ENCODE data around the gene ATP2B2.

ATP2B2 gene

DNA sequence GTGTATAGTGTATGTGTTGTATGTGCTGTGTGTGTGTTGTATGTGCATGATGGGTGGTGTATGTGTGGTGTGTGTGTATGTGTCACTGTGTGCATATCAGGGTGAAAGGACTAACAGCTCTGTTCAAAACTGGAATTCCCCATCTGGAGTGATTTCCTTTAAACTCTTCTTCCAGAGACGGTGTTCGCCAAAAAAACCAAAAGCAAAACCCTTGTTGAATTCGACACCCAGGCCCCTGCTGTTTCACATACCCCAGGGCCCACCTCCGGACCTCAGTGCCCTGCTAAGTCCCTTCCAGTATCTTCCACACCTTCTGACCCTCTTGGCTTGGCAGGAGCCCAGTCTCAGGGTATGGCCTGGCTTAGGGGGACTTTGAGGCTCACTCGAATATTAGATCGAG, 139.6 kb downstream of the ATP2B2 start:
- no peak for DNase-seq (ENCODE audit: low read depth, low spot score)

DNA sequence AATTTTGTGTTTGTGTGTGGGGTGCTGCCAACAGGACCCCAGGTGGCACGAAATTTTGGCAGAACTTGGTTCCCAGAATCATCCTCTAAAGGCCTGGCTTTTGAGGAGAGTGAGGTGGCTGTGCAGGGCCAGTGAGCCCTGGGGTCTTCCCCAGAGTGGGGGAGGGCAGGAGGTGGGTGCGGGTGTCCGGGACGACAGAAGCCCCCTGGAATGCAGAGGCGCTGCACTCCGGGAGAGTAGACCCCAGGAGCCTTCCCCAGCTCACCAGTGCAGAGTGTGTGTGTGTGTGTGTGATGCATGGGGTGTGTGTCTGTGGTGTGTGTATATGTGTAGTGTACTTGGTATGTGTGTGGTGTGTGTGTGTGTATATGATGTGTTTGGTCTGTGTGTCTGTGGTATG, 140.1 kb downstream of the ATP2B2 start:
- DNase-seq (ENCODE audit: low read depth, low spot score) = no peak

DNA sequence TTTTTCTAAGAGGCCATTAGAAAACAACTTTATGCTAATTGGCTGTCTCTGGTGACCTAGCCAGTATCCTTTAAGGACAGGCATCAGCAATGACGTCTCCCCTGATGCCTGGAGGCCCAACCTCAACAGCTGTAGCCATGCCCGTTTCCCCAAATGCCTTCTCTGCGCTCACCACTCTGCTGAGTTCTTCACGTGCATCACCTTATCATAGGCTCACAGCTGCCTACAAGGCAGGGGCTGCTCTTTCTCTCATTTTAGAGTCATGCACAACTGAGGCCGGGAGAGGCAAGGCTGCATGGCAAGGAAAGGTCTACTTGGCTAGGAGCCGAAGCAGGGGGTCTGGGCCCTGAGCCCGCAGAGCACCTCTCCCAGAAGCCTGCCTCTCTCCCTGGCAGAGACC, 140.6 kb downstream of the ATP2B2 start:
- DNase-seq (ENCODE audit: low read depth, low spot score) = no peak

DNA sequence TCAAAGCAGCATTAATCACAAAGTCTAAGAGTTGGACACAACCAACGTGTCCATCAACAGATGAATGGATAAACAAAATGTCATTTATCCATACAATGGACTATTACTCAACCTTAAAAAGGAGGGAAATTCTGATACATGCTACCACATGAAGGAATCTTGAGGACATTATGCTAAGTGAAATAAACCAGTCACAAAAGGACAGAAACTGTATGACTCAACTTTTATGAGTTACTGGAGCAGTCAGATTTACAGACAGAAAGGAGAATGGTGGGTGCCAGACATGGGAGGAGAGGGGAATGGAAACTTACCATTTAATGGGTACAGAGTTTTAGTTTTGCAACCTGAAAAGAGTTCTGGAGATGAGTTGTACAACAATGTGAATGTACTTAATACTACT, 141.5 kb downstream of the ATP2B2 start:
- DNase-seq (ENCODE audit: low read depth, low spot score) = no peak

DNA sequence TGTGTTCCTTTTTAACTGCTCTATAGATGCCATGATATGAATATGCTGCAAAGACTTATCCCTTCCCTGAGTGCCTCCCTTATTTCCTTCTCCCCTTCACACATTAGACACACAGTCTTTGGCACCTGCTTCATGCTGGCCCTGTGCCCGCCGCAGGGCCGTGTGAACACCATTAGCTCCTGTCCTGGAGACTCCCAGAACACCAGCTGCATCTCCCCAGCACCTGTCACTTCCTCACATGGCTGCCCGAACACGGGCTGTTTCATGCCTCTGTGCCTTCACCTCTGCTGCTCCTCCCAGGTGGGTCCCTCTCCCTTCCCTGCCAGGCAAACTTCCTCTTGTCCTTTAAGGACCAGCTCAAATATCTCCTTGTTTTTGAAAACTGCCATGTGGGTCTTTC, 144.0 kb downstream of the ATP2B2 start:
- no peak for DNase-seq (ENCODE audit: low read depth, low spot score)

DNA sequence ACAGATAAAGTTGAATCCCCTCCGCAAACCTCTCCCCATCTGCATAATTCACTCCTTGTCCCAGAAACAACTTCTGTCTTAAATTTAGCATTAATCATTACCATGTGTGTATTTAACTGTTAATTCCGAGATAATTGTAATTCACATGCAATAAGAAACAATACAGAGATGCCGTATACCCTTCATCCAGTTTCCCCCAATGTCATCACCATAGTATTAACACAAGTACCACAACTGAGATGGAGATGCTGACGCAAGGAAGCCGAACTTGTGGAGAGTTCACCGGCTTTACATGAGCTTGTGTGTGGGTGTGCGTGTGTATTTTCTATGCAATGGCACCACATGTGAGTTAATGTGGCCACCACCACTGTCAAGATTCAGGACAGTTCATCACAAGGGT, 144.9 kb downstream of the ATP2B2 start:
- no peak for DNase-seq (ENCODE audit: low read depth, low spot score)

DNA sequence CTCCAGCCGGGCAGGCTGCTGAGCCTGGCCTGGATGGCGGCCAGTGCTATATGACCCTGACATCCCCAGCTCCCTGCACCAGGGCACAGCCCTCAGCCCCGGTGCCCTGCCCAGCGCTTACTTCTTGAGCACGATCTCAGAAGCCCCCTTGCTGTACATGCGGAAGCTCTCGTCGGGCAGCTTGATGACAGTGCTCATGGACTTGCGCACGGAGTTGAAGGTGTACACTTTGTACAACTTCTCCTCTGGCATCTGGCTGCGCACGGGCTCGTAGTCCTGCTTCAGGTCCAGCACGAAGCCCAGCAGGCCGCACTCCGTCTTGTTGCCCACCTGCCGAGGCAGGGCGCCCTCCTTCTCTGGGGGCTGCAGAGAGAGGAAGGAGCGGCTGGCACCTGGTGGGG, 145.6 kb downstream of the ATP2B2 start:
- no peak for DNase-seq (ENCODE audit: low read depth, low spot score)

DNA sequence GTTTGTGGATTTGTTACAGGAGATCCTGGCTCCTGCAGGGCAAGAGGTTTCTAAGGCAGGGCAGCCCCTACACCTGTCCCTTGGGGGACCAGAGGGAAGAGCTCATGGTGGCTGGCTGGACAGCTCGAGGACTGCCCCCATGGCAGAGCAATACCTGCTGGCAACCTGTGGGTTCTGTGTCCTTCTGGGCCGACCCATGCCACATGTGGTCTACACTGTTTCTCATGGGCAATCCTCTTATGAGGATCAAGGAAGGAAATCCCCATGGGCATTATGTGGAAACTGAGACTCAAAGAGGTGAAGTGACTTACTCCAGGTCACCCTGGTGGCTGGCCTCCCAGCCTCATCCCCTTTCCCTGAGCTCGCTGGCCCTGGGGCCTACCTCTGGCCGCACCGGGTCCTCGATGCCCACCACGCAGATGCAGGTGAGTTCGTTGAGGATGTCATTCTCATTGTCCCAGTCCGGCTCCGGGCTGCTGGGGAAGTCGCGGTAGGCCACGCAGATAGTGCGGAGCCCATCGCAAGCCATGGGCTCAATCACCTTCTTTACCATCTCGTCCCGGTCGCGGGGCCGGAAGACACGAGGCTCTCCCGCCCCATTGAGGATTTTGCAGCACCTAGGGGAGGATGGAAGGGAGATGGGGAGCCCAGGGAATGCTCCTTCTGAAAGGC, 146.9 kb downstream of the ATP2B2 start:
- no peak for DNase-seq (ENCODE audit: low read depth, low spot score)

DNA sequence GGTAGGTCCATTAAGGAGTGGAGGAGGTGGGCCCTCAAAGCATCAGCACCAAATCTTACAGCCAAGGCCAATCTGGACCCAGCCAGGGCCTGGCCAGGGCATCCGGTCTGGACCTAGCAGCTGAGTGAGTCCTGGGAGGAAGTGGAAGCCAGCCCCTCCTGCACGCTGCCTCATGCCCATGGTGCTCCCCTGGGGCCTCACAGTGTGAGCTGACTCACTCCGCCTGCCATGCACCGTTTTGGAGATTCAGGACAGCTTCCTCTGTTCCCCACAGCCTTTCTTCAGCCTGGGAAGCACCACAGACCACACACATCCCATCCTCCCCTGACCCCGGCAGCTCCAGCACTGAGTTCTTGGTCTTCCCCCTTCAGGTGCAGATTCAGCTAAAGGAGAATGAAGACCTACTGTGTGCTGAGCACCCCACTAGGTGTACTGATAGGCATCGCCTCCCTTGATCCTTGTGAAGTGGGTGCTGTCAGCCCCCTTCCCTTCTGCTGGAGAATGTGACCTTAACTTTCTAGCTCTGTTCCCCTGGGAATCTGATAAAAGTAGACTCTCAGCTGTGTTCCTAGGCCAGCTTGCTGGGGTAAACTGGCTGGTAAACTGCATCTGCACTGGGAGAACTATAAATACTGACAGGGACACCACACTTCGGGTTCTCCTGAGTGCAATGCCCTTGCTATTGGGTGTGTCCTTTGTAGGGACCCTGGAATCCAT, 147.6 kb downstream of the ATP2B2 start:
- no peak for DNase-seq (ENCODE audit: low read depth, low spot score)

DNA sequence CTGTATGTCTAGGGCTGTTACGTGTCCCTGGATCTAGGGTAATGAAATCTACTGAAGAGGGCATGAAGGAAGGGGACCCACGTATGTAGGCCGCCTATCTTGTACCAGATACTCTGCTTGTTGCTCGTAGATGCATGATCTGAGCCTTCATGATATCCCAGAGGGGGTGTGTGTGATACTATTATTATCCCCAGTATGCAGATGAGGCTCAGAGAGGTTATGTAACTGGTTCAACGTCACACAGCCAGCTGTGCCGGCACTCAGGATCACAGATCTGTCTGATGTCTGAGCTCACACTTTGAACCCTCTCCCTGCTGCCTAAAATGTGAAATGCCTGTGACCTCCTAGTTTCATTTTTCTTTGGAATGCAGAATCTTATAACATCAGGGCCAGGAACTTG, 148.3 kb downstream of the ATP2B2 start:
- no peak for DNase-seq (ENCODE audit: low read depth, low spot score)

DNA sequence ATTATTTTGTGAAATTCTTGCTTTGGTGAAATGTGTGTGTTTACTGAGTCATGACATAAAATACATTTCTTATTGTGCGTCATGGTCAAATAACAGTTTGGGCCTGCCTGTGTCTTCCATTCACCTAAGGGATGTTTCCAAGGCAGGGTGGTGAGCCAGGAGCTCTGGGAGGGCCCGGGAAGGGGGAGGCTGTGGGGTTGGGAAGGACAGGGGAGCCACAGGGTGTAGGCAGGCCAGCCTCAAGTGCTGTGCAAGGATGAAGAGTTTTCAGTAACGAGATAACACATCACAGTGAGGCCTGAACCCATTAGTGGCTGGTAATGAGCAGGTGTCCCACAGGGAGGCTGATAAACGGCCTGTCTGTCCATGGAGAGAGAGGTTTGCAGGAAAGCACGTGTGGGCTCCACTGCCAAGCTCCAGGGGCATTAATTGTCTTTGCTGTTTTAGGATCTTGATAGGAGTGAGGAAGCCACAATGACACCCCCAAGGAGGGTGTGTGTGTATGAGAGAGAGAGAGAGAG, 148.9 kb downstream of the ATP2B2 start:
- no peak for DNase-seq (ENCODE audit: low read depth, low spot score)

DNA sequence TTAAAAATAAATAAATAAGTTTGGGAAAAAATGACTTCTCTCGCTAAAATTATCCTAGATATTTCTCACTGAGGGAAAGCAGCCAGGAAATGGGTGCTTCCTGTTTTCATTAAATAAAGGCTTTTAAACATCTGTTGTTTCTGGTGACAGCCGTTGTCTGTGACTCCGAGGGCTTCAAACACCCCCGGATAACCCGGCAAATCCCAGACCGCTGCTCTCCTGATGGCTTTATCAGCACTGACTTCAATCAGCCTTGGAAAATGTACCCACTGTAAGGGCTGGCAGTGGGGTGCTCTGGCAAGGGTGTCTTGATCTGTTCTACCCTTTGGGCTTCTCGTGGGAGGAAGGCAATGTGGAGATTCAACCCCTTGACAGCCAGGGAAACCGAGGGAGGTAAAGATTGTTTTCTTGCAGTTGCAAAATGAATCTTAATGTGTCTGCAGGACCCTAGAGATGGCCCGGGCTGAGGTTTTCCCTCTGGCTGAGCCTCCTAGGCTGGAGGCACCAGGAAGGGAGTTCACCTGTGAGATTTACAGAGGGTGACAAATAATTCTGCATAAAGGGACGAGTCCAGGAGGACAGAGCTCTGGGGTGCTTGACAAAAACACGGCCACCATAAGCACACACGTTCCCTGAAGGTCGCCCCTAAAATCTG, 150.9 kb downstream of the ATP2B2 start:
- DNase-seq (ENCODE audit: low read depth, low spot score) = no peak

DNA sequence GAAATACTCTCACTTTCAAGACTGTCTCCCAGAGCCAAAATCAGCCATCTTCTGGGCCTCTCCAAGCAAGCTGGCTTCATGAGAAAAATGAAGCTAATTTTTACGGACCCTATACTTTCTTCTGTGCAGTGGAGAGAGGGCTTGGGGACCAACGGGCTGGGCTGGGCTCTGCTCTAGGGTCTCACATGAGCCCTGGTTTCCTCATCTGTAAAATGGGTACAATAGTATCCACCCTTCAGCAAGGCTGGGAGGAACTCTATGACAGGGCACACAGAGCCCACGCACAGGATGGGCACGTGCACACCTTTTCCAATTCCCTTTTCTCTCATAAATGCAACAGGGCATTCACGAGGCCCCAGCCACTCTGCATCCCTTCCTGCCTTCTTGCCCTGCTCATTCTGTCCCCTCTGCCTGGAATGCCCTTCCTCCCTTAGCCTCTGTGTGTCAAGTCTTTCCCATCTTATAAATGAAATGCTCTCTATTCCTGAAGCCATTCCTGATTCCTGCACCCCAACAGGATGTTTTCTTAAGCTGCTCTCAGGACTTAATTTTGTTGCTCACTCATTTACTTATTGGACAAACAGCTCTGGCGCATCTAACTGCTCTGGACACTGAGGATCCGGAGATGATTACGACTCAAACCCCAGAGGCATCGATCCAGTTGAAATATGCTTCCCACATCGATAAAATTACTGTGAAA, 151.6 kb downstream of the ATP2B2 start:
- no peak for DNase-seq (ENCODE audit: low read depth, low spot score)

DNA sequence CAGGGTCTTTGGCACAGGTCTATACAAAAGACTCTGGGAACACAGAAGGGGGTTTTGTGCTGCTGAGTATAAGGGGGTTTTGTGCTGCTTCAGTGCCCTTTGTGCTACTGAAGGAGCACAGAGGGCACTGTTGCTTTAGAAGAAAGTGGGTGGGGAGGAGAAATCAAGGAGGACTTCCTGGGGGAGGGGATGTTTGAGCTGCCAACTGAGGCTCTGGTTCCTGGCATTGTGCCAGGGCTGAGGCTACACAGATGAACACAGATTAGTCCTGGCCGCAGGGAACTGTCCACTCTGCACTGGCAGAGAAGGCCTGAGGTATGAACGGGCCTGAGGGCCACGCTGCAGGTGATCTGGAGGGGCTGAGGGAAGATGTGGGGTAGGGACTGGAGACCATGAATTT, 152.2 kb downstream of the ATP2B2 start:
- DNase-seq (ENCODE audit: low read depth, low spot score) = no peak

DNA sequence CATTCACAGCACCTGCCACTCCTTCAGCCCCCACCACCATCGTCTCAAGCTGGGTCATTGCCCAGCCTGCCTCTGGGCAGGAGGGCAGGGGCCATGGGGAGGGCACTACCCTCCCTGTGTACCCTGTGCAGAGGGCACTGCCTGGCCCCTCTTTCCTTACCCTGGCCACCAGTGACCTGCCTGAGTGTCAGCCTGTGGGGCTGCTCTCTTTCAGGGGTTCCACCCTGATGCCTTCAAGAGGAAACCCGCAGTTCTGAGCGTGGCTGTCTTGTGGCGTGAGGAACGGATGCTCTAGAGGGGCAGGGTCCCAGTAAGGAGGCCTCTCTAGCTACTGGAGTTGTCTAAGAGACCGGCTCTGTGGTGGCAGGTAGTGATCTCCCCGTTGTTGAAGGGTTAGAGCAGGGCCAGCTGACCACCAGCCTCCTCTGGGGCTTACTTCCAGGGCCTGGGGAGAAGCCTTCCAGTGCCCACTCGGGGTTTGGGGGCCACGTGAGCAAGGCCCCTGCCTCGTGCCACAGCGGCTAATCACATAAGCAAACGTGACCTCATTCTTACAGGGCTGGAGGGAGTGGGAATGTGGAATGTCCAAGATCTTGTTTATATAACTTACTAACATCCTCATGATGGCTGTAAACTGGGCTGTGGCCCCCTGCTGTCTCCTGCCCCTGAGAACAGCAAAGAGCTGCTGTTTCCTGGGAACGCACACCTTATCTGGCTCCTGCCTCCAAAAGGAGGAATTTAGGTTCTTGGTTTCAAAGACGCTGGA, 153.1 kb downstream of the ATP2B2 start:
- DNase-seq (ENCODE audit: low read depth, low spot score) = no peak

DNA sequence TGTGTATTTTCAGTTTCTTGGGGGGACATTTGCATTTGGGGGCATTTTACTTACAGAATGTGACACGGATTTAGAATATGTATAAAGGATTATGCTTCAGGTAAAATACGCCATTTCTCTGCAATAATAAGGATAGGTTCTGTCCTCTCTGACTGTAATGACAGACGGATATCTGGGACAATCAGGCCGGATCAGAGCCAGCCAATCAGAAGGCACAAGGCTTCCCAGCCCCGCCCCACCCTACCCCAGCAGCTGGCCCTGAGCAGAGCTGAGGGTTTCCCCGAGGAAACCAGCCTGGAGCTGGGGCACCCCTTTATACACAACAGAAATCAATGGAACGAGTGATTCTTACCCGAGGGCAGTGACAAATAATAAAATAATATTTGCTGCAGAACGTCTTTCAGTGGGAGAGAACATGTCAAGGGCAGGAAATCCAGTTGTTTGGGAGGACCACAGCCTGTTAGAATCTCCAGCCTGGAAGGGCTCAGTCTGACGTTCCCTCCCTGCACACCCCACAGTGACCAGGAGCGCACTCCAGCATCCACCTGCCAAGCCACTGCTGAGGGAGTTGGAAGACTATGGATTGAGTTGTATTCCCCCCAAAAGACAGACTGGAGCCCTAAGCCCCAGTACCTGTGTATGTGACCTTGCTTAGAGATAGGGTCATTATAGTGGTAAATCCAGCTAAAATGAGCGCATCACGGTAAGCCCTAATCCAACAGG, 154.2 kb downstream of the ATP2B2 start:
- DNase-seq (ENCODE audit: low read depth, low spot score) = no peak

DNA sequence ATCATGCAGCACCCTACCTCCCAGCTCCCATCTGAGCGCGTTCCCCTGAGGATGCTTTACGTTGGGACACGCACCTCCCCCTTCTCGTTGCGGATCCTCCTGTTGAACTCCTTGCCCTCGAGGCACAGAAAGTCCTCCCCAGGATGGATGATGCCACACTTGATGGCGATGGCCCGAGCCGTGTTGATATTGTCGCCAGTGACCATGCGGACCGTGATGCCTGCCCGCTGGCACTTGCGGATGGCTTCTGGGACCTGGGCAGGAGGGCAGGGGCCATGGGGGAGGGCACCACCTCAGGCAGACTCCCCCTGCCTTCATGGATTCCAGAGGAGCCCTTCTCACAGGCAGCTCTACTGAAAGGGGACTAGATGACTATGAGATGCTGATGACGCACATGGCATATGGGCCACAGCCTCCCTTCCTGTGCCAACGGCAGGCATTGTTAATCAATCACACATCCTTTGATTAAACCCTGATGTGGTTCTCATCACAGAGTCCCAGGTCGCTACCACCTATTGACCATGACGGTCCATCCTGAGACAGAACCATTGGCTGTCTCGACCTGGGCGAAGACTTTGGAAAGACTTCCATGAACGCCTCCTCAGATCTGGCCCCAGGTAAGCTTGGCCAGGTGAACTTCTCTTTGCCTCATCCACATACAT, 154.9 kb downstream of the ATP2B2 start:
- DNase-seq (ENCODE audit: low read depth, low spot score) = no peak

DNA sequence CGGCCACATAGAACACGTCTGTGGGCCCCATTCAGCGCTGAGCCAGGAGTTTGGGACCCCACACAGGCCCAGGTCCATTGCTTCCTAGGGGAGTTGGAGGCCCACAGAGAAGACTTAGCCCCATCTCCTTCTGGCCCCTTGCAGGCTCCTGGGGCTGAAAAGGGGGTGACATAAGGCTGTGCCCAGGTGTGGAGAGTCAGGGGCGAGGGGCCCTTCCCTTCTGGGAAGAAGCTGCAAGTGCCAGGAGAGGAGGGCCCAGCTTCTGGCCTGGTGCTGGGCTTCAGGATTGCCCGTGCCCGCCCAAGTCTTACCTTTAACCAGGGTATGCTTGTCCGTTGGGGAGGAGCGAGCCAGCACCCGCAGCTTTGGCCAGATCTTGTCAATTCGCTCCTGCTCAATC, 155.6 kb downstream of the ATP2B2 start:
- no peak for DNase-seq (ENCODE audit: low read depth, low spot score)

DNA sequence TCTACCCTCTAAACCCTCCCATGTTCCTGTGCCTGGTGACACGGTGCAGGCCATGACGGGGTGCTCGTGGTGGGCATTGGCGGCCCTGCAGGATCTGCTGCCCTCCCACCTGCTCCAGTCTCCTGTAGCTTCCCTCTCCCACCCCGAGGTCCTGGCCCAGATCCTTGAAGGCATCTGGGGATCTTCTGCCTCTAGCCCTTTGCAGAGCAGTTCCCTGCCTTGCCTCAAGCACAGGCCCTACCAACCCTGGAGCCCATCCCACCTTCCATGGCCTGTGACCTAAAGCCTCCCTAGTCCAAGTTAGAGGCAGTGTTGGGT, 157.0 kb downstream of the ATP2B2 start:
- no peak for DNase-seq (ENCODE audit: low read depth, low spot score)

DNA sequence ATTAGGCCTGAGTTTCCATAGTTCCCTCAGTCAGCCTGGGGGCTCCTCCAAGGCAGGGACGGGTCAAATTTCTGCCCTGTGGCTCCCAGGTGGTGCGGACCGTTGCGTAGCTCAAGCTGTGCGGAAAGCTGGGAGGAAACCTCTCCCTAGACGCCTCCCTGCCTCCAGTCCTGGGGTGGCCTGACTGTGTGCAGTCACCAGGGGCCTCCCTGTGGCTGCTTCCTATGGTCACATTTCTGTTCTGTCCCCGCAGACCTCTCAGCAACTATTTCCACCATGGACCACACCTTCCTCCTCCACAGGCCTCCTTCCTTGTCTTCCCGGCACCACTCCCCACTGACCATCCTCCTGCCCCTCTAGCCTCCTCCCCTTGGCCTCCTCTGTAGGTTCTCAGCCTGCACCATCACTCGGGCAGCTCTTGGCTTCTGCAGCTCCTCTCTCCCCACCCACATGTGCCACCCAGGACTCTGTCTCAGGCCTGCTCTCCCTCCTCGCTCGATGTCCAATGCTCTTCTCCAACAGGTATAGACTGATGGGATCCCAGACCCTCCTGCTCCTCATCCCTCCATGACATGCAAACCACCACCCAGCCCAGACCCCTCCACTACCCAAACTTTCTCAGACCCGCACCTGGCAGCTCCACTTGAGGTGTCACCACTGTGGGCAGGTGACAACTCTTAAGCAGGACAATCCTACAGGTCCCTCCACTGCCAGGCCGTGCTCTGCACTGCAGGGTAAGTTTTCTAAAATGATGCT, 157.6 kb downstream of the ATP2B2 start:
- no peak for DNase-seq (ENCODE audit: low read depth, low spot score)

Data from activated CD4-positive, CD25-positive, alpha-beta regulatory T cell treated with anti-CD3 and anti-CD28 coated beads, Interleukin-2, amount 50 U/mL, for 16 hours (primary cell).